Measurements from ENCODE around the gene SCUBE2.

DNA sequence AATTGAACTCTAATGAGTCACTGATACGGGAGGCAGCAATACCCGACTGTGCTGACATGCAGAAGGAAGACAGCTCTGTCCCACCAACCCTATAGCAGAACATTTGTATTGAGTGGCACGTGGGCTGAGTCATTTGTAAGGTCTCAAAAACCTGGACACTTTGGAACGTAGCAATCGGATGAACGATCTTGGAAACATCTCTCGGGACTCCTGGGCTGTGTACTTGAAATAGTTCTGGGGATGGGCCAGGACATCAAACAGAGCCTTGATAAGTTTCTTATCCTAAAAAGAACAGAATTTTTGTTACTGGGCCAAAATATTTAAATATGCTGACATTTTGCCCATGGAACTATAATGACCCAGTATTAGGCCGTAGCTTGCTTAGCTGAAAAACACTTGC is 70.5 kb downstream of the SCUBE2 start:
- no peak for TF ChIP-seq GATA3 (IDR thresholded peaks at IDR 0.05; ENCODE audit: low read depth, low read length)
- no peak for TF ChIP-seq GATA2 (IDR thresholded peaks at IDR 0.05; ENCODE audit: low read depth, low read length)

Measured in SH-SY5Y (cell line).